HepG2 (cell line): ENCODE results near the gene OR2B2. TPM values are rescaled to one million over a fixed set of nuclear protein-coding genes. Genes with fewer than 3 reads are reported as not detected.

Experiments used
- ATF1 ChIP-seq: IDR thresholded peaks from 2 replicates; pipeline ENCODE4 v1.6.1; 2016; ENCODE audit warnings: mild to moderate bottlenecking, control low read depth
- ATF7-NPFF ChIP-seq: sonication (generic); formaldehyde crosslinking; IDR thresholded peaks from 2 replicates; pipeline ENCODE4 v1.8.1; 2023; ENCODE audit warnings: mild to moderate bottlenecking, low read depth, missing genetic modification reagents, moderate library complexity
- ATM ChIP-seq: fragments of 450-650 bp; IDR thresholded peaks from 2 replicates; pipeline ENCODE4 v1.7.1; 2017; ENCODE audit warnings: mild to moderate bottlenecking, borderline replicate concordance
- CBX1 ChIP-seq: IDR thresholded peaks from one replicate; pipeline ENCODE4 v1.6.1; 2016; ENCODE audit warnings: antibody characterized with exemption, low read depth
- FLYWCH1 ChIP-seq: sonication (generic); formaldehyde crosslinking; IDR thresholded peaks from 2 replicates; pipeline ENCODE4 v1.8.1; 2023; ENCODE audit warnings: mild to moderate bottlenecking, missing genetic modification reagents
- FUBP1 ChIP-seq: sonication (generic); formaldehyde crosslinking; IDR thresholded peaks from 2 replicates; pipeline ENCODE4 v1.5.1; 2020; ENCODE audit warnings: missing genetic modification reagents, mild to moderate bottlenecking, borderline replicate concordance
- GPN1 ChIP-seq: sonication (generic); formaldehyde crosslinking; IDR thresholded peaks from 2 replicates; pipeline ENCODE4 v1.5.1; 2020; ENCODE audit warnings: missing genetic modification reagents, borderline replicate concordance
- MTA3 ChIP-seq: sonication (generic); formaldehyde crosslinking; IDR thresholded peaks from 2 replicates; pipeline ENCODE4 v1.4.0; 2020; ENCODE audit warnings: missing genetic modification reagents
- MTF1 ChIP-seq: sonication (generic); formaldehyde crosslinking; IDR thresholded peaks from 2 replicates; pipeline ENCODE4 v1.5.0; 2020; ENCODE audit warnings: missing genetic modification reagents
- NCOA5 ChIP-seq: sonication (generic); formaldehyde crosslinking; IDR thresholded peaks from 2 replicates; pipeline ENCODE4 v1.4.0; 2020; ENCODE audit warnings: missing genetic modification reagents
- NFYB ChIP-seq: sonication (generic); formaldehyde crosslinking; IDR thresholded peaks from 2 replicates; pipeline ENCODE4 v1.4.0; 2020; ENCODE audit warnings: missing genetic modification reagents
- PHF8 ChIP-seq: sonication (generic); formaldehyde crosslinking; IDR thresholded peaks from 2 replicates; pipeline ENCODE4 v1.5.0; 2020; ENCODE audit warnings: missing genetic modification reagents
- RNF219 ChIP-seq: sonication (generic); formaldehyde crosslinking; IDR thresholded peaks from 2 replicates; pipeline ENCODE4 v1.5.0; 2020; ENCODE audit warnings: mild to moderate bottlenecking, missing genetic modification reagents
- UBTF ChIP-seq: sonication (generic); formaldehyde crosslinking; IDR thresholded peaks from 2 replicates; pipeline ENCODE4 v1.4.0; 2020; ENCODE audit warnings: mild to moderate bottlenecking, missing genetic modification reagents
- ZKSCAN5 ChIP-seq: sonication (generic); formaldehyde crosslinking; IDR thresholded peaks from 2 replicates; pipeline ENCODE4 v1.5.1; 2020; ENCODE audit warnings: mild to moderate bottlenecking, missing genetic modification reagents
- ZNF354B ChIP-seq: sonication (generic); formaldehyde crosslinking; IDR thresholded peaks from 2 replicates; pipeline ENCODE4 v1.8.0; 2022; ENCODE audit warnings: mild to moderate bottlenecking, missing genetic modification reagents
- ZNF607 ChIP-seq: sonication (generic); formaldehyde crosslinking; IDR thresholded peaks from 2 replicates; pipeline ENCODE4 v1.5.1; 2020; ENCODE audit warnings: missing genetic modification reagents, mild to moderate bottlenecking, borderline replicate concordance
- polyA plus RNA-seq, 8 experiments: library from polyadenylated mRNA; depleted of rRNA in 3 of 8; stranded (reverse) in 7 of 8; unstranded in 1 of 8; fragments of >200 nt; fragmentation: Illumina TruSeq in 4 of 8; extraction: Trizol in 4 of 8; gene quantifications; 2 replicates each; pipeline versions ENCODE4 v1.2.1 to v1.2.3, GENCODE V29; 2011 to 2016; ENCODE audit warnings: low read depth in 4 of 8, missing spikeins in 1 of 8, mixed read lengths in 1 of 8; ENCODE audit not compliant: insufficient read depth in 1 of 8
- total RNA-seq, 5 experiments: library from RNA; depleted of rRNA; stranded (reverse); fragments of >200 nt; fragmentation: Illumina TruSeq; extraction: Trizol; gene quantifications; 2 replicates each; pipeline ENCODE4 v1.2.3, GENCODE V29; 2016; ENCODE audit warnings: low read depth in 1 of 5
- TF ChIP-seq, protein P1 (sequence below): IDR thresholded peaks from 2 replicates; pipeline ENCODE4 v1.6.1; 2012; ENCODE audit warnings: inconsistent platforms
- TF ChIP-seq, protein P2 (sequence below): IDR thresholded peaks from 2 replicates; pipeline ENCODE4 v1.4.0; 2020; ENCODE audit warnings: mild to moderate bottlenecking, missing genetic modification reagents

The OR2B2 gene
- total and polyA plus RNA-seq, 2 of the 13 experiments (the other 11 are each of a cell fraction or from before 2014, with no cell fraction given), result not detected

DNA sequence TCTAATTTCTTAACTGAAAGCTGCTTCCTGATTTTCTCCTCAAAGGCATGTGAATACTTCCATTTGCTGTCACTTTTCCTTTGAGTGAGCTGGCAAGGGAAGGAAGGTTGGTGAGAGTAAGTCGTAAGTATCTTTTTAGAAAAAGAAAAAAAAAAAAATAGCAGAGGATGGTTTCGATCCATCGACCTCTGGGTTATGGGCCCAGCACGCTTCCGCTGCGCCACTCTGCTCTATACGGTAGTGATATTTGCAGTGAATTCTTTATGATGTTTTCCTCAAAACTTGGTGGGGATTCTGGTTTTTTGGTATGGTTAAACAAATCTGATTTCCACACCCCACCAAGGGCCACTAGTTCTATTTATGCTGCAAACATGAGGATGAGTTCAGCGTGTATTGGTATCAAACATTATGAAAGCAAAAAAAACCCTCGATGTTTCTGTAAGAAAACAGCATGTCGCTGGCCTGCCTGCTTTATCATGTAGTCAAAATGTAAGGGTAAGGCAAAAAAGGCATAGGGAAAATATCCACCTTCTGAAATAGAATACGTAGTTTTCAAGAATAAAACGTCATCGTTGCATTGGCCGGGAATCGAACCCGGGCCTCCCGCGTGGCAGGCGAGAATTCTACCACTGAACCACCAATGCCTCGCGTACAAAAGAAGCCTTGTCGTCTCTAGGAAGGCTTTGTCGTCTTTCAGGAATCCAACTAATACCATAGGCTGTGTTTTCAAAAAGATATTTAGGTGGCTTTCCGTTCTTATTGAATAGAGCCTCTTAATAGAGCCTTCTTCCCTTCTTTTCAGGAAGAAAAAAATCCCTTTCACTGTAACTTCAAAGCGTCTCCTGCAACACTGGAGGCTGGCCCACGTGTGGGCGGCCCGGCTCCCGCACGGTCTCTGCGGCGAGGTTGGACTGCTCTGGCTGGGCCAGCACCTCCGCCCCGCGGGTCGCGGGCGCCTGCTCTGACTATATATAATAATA lies 9.6 kb downstream of the OR2B2 start (continued):
- TF ChIP-seq, protein P1, sequence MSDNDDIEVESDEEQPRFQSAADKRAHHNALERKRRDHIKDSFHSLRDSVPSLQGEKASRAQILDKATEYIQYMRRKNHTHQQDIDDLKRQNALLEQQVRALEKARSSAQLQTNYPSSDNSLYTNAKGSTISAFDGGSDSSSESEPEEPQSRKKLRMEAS, result peak; percentile 73
- TF ChIP-seq FLYWCH1 (CRISPR knock-in tag), result no peak
- no peak for TF ChIP-seq ZNF607 (CRISPR knock-in tag)
- TF ChIP-seq ATF7-NPFF (CRISPR knock-in tag), result peak; percentile 54; the same call in 1 of the 2 replicates
- no peak for TF ChIP-seq NFYB (CRISPR knock-in tag)
- TF ChIP-seq ATF1 (CRISPR knock-in tag), result peak; percentile 81
- TF ChIP-seq FUBP1, result no peak
- peak; percentile 71; the same call in 1 of the 2 replicates for TF ChIP-seq RNF219 (CRISPR knock-in tag)
- no peak for TF ChIP-seq ATM
- no peak for TF ChIP-seq ZKSCAN5 (CRISPR knock-in tag)
- no peak for TF ChIP-seq GPN1 (CRISPR knock-in tag)
- TF ChIP-seq PHF8 (CRISPR knock-in tag), result peak; percentile 64; the same call in 1 of the 2 replicates
- peak; percentile 60 for TF ChIP-seq UBTF (CRISPR knock-in tag)
- TF ChIP-seq CBX1, result no peak
- no peak for TF ChIP-seq MTA3 (CRISPR knock-in tag)
- TF ChIP-seq ZNF354B (CRISPR knock-in tag), result 0 out of 2 replicates have a peak, but pooled peaks have one; percentile 75
- TF ChIP-seq NCOA5 (CRISPR knock-in tag), result no peak
- TF ChIP-seq MTF1 (CRISPR knock-in tag), result no peak
- TF ChIP-seq, protein P2, sequence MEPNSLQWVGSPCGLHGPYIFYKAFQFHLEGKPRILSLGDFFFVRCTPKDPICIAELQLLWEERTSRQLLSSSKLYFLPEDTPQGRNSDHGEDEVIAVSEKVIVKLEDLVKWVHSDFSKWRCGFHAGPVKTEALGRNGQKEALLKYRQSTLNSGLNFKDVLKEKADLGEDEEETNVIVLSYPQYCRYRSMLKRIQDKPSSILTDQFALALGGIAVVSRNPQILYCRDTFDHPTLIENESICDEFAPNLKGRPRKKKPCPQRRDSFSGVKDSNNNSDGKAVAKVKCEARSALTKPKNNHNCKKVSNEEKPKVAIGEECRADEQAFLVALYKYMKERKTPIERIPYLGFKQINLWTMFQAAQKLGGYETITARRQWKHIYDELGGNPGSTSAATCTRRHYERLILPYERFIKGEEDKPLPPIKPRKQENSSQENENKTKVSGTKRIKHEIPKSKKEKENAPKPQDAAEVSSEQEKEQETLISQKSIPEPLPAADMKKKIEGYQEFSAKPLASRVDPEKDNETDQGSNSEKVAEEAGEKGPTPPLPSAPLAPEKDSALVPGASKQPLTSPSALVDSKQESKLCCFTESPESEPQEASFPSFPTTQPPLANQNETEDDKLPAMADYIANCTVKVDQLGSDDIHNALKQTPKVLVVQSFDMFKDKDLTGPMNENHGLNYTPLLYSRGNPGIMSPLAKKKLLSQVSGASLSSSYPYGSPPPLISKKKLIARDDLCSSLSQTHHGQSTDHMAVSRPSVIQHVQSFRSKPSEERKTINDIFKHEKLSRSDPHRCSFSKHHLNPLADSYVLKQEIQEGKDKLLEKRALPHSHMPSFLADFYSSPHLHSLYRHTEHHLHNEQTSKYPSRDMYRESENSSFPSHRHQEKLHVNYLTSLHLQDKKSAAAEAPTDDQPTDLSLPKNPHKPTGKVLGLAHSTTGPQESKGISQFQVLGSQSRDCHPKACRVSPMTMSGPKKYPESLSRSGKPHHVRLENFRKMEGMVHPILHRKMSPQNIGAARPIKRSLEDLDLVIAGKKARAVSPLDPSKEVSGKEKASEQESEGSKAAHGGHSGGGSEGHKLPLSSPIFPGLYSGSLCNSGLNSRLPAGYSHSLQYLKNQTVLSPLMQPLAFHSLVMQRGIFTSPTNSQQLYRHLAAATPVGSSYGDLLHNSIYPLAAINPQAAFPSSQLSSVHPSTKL (CRISPR knock-in tag), result peak; percentile 78
